Measurements from ENCODE around the gene WDR19. TPM values are rescaled to one million over a fixed set of nuclear protein-coding genes. Genes with fewer than 3 reads are reported as not detected.

The WDR19 gene
- total RNA-seq, 1 experiment from 2014 or later: 32.5 TPM

- ChIA-PET CTCF (interaction anchor here (0.7 to 1.6 kb wide), 2 partner anchors 59 to 264 kb away, joined by 3 to 4 read pairs; no protein-coding TSS in a partner anchor), POLR2A (interaction anchor here (1.1 to 1.4 kb wide), 5 partner anchors 12 to 45 kb away, joined by 3 to 7 read pairs (median 3); no protein-coding TSS in a partner anchor)
- intact Hi-C loops (cut with micrococcal nuclease): no loop called here
- TF ChIP-seq CTCF (IDR thresholded peaks at IDR 0.05; ENCODE audit: unreplicated experiment): no peak
- no peak overlapping the region for H3K27ac Mint-ChIP-seq (ENCODE audit: low read depth, unreplicated experiment)
- H3K4me3 Mint-ChIP-seq (ENCODE audit: unreplicated experiment): no peak overlapping the region
- H3K27me3 Mint-ChIP-seq (ENCODE audit: insufficient read depth, unreplicated experiment): no peaks in the 10 kb centered on the region
- BruUV-seq (replicated peaks): no TSS peak
- DNase-seq (ENCODE audit: unreplicated experiment): no peak
- peaks cover 14% of the 10 kb centered on the region for H3K4me1 Mint-ChIP-seq (ENCODE audit: insufficient read depth, unreplicated experiment)
- H3K9me3 Mint-ChIP-seq (ENCODE audit: unreplicated experiment): peaks cover 8% of the 10 kb centered on the region
- no peaks in the 10 kb centered on the region for H3K36me3 Mint-ChIP-seq (ENCODE audit: insufficient read depth, unreplicated experiment)
These were observed 15.7 kb upstream of the WDR19 start for GRCh38 chr4:39166669-39167068.

GRCh38 chr4:39169426-39169825 is 12.9 kb upstream of the WDR19 start:
- BruUV-seq (replicated peaks): no TSS peak
- TF ChIP-seq CTCF (IDR thresholded peaks at IDR 0.05; ENCODE audit: unreplicated experiment): no peak

GRCh38 chr4:39170301-39170700 is 12.0 kb upstream of the WDR19 start:
- no peak for DNase-seq (ENCODE audit: unreplicated experiment)
- H3K9me3 Mint-ChIP-seq (ENCODE audit: unreplicated experiment): peaks cover 8% of the 10 kb centered on the region
- H3K27ac Mint-ChIP-seq (ENCODE audit: low read depth, unreplicated experiment): no peak overlapping the region
- intact Hi-C loops (cut with micrococcal nuclease): no loop called here
- BruUV-seq (replicated peaks): no TSS peak
- peaks cover 14% of the 10 kb centered on the region for H3K4me1 Mint-ChIP-seq (ENCODE audit: insufficient read depth, unreplicated experiment)
- H3K27me3 Mint-ChIP-seq (ENCODE audit: insufficient read depth, unreplicated experiment): no peaks in the 10 kb centered on the region
- H3K4me3 Mint-ChIP-seq (ENCODE audit: unreplicated experiment): no peak overlapping the region
- TF ChIP-seq CTCF (IDR thresholded peaks at IDR 0.05; ENCODE audit: unreplicated experiment): no peak
- H3K36me3 Mint-ChIP-seq (ENCODE audit: insufficient read depth, unreplicated experiment): no peaks in the 10 kb centered on the region
- CTCF ChIA-PET: interaction anchor here (0.7 kb wide), 1 partner anchor 35 kb away, joined by 3 read pairs; no protein-coding TSS in a partner anchor
- POLR2A ChIA-PET: interaction anchor here (1.1 kb wide), 1 partner anchor 8 kb away, joined by 4 read pairs; no protein-coding TSS in a partner anchor

More at GRCh38 chr4:39169426-39169825, 12.9 kb upstream of the WDR19 start:
- Mint-ChIP-seq H3K4me1 (ENCODE audit: insufficient read depth, unreplicated experiment) (peaks cover 14% of the 10 kb centered on the region), H3K27ac (ENCODE audit: low read depth, unreplicated experiment) (no peak overlapping the region), H3K27me3 (ENCODE audit: insufficient read depth, unreplicated experiment) (no peaks in the 10 kb centered on the region), H3K9me3 (ENCODE audit: unreplicated experiment) (peaks cover 8% of the 10 kb centered on the region), H3K36me3 (ENCODE audit: insufficient read depth, unreplicated experiment) (no peaks in the 10 kb centered on the region), H3K4me3 (ENCODE audit: unreplicated experiment) (no peak overlapping the region)
- intact Hi-C loops (cut with micrococcal nuclease): no loop called here
- POLR2A ChIA-PET: interaction anchor here (0.6 to 1.4 kb wide), 4 partner anchors 8 to 1100 kb away, joined by 3 to 12 read pairs (median 4); partner anchors contain the start of gene WDR19
- DNase-seq (ENCODE audit: unreplicated experiment): no peak
- CTCF ChIA-PET: interaction anchor here (1.0 to 1.2 kb wide), 2 partner anchors 12 to 84 kb away, joined by 4 to 5 read pairs; no protein-coding TSS in a partner anchor

- Mint-ChIP-seq H3K27ac (ENCODE audit: low read depth, unreplicated experiment) (no peak overlapping the region), H3K36me3 (ENCODE audit: insufficient read depth, unreplicated experiment) (no peaks in the 10 kb centered on the region), H3K4me3 (ENCODE audit: unreplicated experiment) (no peak overlapping the region), H3K4me1 (ENCODE audit: insufficient read depth, unreplicated experiment) (no peaks in the 10 kb centered on the region), H3K9me3 (ENCODE audit: unreplicated experiment) (no peaks in the 10 kb centered on the region), H3K27me3 (ENCODE audit: insufficient read depth, unreplicated experiment) (no peaks in the 10 kb centered on the region)
- CTCF ChIA-PET: interaction anchor here (0.6 to 0.7 kb wide), 2 partner anchors 45 to 418 kb away, joined by 3 read pairs; no protein-coding TSS in a partner anchor
- POLR2A ChIA-PET: no interaction called here
- intact Hi-C loops (cut with micrococcal nuclease): no loop called here
- TF ChIP-seq CTCF (IDR thresholded peaks at IDR 0.05; ENCODE audit: unreplicated experiment): no peak
- no peak for DNase-seq (ENCODE audit: unreplicated experiment)
- BruUV-seq (replicated peaks): no TSS peak
These were observed 3.6 kb upstream of the WDR19 start for GRCh38 chr4:39178706-39179105.

All from MCF 10A (cell line).